Activated naive CD4-positive, alpha-beta T cell treated with anti-CD3 and anti-CD28 coated beads, Interleukin-2, amount 50 U/mL, for 72 hours (primary cell): ENCODE results near the gene ZNF423. TPM values are rescaled to one million over a fixed set of nuclear protein-coding genes. Genes with fewer than 3 reads are reported as not detected.
"Not testable (repeated sequence)": the region's sequence is repeated elsewhere in the genome, so short reads cannot be mapped to it uniquely, and the experiment has no call there.

Source experiments
- ATAC-seq, 2 donors: fragments of 150-1000 bp; cut with Tn5 transposase; 2 replicates each; pipeline ENCODE4 v1.10.0; 2021; ENCODE audit warnings: mild to moderate bottlenecking in 2 of 2, moderate library complexity in 2 of 2
- DNase-seq, 2 donors: peaks; one replicate each; pipeline ENCODE4 v3.0.0; 2021 to 2022; ENCODE audit warnings: low spot score in 2 of 2
- H3K27ac Mint-ChIP-seq, 2 donors: one replicate each; pipeline ENCODE4 v1.8.0; 2022; ENCODE audit warnings: mild to moderate bottlenecking in 2 of 2, mixed read lengths in 2 of 2
- H3K36me3 Mint-ChIP-seq, 2 donors: one replicate each; pipeline ENCODE4 v1.8.0; 2022; ENCODE audit warnings: mixed read lengths in 2 of 2
- H3K9me3 Mint-ChIP-seq, 2 donors: one replicate each; pipeline ENCODE4 v1.8.0; 2022; ENCODE audit warnings: mixed read lengths in 2 of 2
- total RNA-seq, 2 donors: library from RNA; stranded (reverse); gene quantifications; one replicate each; pipeline ENCODE4 v1.2.3, GENCODE V29; 2022

Gene ZNF423
- total RNA-seq, 2 donors from 2014 or later, result 0.05 TPM; not detected in 1

DNA sequence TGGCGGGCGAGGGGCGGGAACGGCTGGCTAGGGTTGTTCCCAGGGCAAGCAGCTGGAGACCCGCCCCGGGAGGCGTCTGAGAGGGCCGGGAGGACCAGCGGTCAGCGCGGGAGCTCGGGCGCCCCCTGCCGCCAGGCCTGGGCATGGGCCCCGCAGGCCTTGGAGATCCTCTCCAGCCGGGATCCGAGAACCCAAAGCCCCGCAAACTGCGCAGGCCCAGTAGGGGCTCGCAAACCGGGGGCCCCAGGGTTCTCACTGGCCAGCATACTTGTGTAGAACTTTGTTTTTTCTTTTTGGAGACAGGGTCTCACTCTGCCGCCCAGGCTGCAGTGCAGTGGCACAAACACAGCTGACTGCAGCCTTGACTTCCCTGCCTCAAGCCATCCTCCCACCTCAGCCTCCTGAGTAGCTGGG is 20.8 kb upstream of the ZNF423 start:
- ATAC-seq (peak; percentile 71 to 88), DNase-seq (peak in 1 of 2 donors; percentile 73)
- no peaks in the 10 kb centered on the region for H3K36me3 Mint-ChIP-seq
- no peak overlapping the region for H3K27ac Mint-ChIP-seq
- H3K9me3 Mint-ChIP-seq, result no peaks in the 10 kb centered on the region

DNA sequence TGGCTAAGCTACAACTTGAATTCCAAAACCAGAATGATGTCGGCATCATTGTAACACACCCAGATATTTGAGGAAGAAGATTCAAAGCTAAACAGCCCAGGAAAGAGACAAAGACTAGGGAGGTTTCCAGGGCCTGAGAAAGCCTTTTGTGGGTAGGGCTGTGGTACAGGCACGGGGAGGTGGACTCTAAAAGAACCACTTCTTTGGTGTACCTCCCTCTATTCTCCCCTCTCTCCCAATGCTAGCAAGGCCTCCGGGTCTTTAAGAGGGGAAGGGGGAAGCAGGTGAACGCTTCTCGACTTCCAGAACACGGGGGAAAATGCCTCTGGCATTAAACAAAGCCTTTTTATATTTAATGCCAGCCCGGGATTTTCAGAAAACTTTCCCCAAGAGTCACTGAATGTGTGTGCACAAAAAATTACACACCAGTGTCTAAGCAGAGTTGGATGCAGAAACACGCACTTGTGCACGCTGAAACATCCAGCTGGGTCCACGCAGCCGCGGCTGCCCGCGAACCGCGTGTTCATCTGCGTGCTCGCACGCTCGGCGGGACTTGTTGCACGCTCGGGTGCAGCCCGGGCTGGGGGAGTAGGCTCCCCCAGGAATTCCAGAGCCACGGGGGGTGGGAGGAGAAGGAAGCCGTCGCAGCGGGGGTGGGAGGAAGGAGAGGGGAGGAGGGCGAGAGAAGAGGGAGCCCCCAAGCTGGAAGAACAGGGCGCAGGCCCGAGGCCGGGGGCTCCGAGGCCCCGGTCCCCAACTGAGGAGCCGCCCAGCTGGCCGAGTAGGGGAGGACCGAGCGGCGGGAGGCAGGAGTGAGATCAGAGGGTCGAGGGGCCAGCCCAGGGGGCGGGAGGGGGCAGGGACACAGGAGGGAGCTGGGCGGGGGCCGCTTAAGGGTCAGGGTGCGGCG is 20.1 kb upstream of the ZNF423 start:
- ATAC-seq (no peak), DNase-seq (no peak)
- H3K36me3 Mint-ChIP-seq, result no peaks in the 10 kb centered on the region
- H3K27ac Mint-ChIP-seq, result no peak overlapping the region
- no peaks in the 10 kb centered on the region for H3K9me3 Mint-ChIP-seq

DNA sequence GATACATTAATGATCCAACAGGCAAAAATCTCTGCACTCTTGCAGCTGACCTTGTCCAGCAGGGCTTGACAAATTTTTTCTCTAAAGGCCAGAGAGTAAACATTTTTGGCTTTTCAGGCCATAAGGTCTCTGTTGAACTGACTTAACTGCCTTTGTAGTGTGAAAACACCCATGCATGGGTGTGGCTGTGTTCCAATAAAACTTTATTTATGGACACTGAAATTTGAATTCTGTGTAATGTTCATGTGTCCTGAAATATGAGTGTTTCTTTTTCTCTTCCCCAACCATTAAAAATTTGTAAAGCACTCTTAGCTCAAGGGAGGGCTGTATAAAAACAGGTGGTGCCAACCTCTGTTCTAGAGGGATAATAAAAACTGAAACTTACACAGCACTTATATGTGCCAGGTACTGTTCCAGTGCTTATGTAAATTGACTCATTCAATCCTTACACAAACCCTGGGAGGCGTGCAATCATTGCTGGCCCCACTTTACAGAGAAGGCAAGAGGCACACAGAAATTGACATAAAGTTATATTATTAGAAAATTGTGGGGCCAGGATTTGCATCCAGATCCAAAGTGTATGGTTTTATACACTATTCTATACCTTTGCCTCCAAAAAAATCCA is 18.8 kb upstream of the ZNF423 start:
- Mint-ChIP-seq H3K27ac (no peak overlapping the region), H3K36me3 (no peaks in the 10 kb centered on the region), H3K9me3 (no peaks in the 10 kb centered on the region)
- DNase-seq (no peak), ATAC-seq (no peak)

DNA sequence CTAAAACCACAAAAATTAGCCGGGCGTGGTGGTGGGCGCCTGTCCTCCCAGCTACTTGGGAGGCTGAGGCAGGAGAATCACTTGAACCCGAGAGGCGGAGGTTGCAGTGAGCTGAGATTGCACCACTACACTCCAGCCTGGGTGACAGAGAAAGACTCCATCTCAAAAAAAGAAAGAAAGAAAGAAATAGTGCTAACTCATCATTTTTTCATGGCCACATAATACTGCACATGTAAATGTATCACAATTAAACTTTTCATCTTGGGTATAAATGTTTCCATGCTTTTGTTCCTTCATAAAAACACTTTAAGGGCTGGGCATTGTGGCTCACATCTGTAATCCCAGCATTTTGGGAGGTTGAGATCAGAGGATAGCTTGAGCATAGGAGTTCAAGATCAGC is 15.9 kb upstream of the ZNF423 start:
- H3K36me3 Mint-ChIP-seq, H3K27ac Mint-ChIP-seq, H3K9me3 Mint-ChIP-seq, DNase-seq, ATAC-seq: not testable (repeated sequence)

DNA sequence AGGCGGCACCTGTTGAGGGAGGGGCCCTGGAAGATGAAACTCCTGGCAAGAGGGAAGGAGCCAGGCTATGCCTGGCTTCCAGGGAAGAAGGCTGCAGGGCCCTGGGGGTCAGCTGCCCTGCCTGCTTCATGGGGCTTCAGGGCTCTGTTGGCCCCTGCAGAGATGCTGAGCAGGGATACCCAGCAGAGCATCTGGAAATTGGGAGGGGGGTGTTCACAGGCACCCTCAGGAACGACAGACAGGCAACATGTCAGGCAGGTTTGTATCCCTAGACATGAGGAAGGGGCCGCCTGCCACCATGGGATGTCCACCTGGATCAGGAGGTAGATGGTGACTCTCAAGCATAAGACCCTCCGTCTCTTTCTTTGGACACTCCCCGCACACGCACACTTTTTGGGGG is 13.8 kb upstream of the ZNF423 start:
- Mint-ChIP-seq H3K27ac (no peak overlapping the region), H3K9me3 (no peaks in the 10 kb centered on the region), H3K36me3 (no peaks in the 10 kb centered on the region)
- ATAC-seq (no peak), DNase-seq (no peak)

DNA sequence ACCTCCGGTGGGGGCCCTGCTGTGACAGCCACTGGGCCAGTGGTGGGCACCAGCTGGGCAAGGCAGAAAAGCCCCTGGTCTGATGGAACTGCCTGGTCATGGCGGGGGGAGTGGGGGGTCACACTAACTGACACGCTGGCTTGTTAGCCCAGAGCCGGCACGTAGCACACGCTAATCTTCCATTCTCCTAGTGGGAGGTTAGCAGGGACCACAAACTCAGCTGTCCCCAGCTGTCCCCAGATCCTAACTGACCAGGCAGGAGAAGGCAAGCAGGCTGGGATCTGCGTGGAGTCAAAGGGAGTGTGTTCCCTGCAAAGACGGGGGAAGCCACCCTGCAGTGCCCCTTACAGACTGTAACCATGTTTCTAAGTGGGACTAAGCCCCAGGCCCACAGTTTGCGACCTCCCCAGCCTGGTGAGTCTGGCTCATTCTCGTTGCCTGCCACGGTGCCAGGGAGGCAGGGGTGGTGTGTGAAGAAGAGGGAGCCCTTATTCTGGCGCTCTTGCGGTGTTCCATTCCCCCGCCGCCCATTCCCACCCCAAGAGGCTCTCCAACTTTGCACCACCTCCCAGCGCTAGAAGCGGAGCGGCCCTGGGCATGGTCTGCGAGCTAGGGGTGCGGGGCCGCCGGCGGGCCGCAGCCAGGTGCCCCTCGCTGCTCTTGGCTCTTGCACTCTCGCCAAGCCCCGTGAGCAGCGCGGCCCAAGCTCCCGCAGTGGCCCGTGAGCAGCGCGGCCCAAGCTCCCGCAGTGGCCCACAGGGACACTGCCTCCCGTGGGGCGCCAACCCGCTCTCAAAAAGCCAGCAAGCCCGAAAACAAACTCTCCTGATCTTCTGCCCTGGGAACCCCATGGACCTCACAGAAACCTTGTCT is 12.1 kb upstream of the ZNF423 start:
- Mint-ChIP-seq H3K36me3 (no peaks in the 10 kb centered on the region), H3K9me3 (no peaks in the 10 kb centered on the region), H3K27ac (no peak overlapping the region)
- DNase-seq, result no peak
- ATAC-seq, result no peak

DNA sequence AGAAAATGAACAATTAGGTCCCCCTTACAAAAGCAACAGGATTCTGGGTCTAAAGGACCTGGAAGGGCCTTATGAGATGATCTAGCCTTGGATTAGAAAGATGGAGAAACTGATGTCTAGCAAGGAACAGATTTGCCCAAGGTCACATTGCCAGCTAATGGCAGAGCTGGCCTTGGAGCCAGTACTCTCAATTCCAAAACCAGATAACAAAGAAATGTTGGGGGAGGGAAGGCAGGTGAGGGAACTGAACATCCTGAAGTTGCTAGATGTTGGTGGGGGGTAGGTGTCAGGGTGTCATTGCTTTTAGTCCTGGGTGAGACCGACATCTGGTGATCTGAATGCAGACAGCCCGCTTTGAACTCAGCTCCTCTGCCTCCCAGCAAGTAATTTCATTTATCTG is 11.3 kb upstream of the ZNF423 start:
- H3K9me3 Mint-ChIP-seq, result no peaks in the 10 kb centered on the region
- H3K36me3 Mint-ChIP-seq, result no peaks in the 10 kb centered on the region
- H3K27ac Mint-ChIP-seq, result no peak overlapping the region
- no peak for DNase-seq
- no peak for ATAC-seq

DNA sequence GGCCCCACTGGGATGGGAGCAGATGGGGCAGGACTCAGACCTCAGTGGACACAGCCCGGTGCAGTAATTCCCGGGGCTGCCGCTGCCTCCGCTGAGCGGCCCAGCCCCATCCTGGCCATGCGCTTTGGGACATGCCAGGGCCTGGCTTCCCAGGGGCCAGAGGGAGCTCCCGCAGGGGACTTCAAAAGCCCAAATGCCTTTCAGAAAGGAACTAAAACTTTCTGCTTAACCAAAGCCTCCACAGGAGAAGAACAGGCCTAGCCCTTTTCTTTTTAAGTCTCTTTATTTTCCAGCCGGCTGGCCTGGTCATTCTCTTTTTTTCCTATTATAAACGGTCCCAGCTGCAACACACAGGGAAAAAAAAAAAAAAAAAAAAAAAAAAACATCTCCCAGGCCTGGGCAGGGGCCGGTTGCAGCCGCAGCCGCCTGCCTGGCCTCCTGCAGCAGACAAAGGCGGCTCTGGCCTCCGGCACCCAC is 10.7 kb upstream of the ZNF423 start:
- no peaks in the 10 kb centered on the region for H3K36me3 Mint-ChIP-seq
- no peak for DNase-seq
- no peak overlapping the region for H3K27ac Mint-ChIP-seq
- ATAC-seq, result no peak
- no peaks in the 10 kb centered on the region for H3K9me3 Mint-ChIP-seq

DNA sequence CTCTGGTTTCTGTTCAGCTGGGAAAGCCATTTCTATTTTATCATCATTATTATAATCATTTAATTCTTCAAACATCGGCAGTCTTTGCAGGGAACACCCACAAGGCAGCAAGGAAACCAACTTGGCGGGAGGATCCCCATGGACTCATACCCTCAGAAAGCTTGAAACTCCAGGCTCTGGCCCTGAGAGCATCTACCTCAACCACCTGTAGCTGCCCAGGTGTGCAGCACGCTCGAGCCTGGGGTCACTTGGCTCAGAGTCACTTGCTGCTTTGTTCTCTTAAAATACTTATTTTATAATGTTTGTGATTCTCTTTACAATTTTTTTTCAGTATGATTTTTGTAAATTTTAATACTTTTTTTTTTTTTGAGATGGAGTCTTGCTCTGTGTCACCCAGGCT is 6.8 kb upstream of the ZNF423 start:
- Mint-ChIP-seq H3K27ac (no peak overlapping the region), H3K36me3 (peaks cover 0 to 5% of the 10 kb centered on the region in 2 donors), H3K9me3 (no peaks in the 10 kb centered on the region)
- no peak for DNase-seq
- ATAC-seq, result no peak

DNA sequence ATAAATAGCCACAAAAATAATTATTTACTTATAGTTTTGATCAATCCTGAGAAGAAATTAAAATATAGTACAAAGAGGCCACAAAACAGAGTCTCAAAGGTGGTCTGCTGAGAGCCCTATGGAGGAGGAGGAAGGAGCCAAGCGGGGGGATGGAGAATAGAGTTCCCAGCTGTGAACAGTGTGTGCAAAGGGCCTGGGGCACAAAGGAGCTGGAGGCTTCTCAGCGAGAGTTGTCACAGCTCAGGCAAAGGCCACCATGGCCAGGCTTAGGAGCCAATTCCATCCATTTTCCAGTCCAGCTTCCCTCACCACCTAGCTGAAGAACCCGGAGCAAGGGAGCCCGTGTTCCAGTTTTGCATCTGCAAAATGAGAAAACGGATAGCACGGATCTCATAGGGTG is 5.4 kb upstream of the ZNF423 start:
- DNase-seq (no peak), ATAC-seq (no peak)
- H3K9me3 Mint-ChIP-seq, result no peaks in the 10 kb centered on the region
- H3K36me3 Mint-ChIP-seq, result peaks cover 0 to 5% of the 10 kb centered on the region in 2 donors
- no peak overlapping the region for H3K27ac Mint-ChIP-seq

DNA sequence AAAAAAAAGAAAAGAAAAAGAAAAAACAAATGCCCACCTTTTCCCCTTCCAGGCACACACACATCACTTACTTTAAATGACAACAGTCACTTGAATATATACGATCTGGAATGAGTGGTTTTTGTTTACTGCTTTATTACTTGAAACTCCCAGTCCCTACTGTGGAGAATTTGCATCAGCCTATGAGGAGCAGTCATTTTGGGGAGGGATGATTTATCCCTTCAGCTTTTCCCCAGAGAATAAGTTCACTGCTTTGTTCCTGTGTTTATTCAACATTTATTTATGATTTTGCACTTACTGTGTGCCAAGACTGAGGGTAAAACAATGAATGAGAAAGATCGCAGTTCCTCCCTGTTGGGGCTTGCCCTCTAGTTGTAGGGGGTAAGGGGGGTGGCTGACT is 4.7 kb upstream of the ZNF423 start:
- ATAC-seq (no peak), DNase-seq (no peak)
- H3K36me3 Mint-ChIP-seq, result peaks cover 0 to 5% of the 10 kb centered on the region in 2 donors
- no peak overlapping the region for H3K27ac Mint-ChIP-seq
- H3K9me3 Mint-ChIP-seq, result no peaks in the 10 kb centered on the region

DNA sequence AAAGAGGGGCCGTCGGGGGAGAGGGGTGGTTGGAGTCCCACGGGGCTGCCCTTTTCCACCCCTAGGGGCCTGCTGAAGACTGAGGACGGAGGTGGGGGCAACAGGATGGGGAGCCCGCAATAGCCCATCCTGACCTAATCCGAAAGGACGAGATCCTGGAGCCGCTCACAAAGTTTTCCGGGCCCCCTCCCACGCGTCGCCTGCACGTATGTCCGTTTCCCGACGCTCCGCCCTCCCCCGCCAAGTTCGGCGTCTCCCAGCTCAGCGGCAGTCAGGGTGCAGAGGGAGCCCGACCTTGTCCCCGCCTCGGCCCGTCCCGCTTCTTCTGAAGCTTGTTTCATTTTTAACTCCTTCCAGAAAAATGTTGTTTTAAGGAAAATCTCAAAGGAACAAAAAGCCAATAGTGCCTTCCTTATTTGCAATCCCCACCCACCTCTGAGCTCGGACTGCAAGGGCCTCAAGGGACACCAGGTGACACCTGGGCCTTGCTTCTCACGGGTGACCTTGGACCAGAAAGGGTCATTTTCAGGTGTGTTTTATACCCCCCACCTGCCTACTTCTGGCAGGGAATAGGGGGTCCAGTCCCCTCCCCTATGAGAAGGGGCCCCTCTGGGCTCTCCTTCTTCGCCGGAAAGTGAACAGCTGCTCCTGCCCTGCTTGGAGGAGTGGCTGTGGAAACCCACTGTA is 3.4 kb upstream of the ZNF423 start:
- no peak for ATAC-seq
- no peak for DNase-seq
- H3K36me3 Mint-ChIP-seq, result peaks cover 0 to 5% of the 10 kb centered on the region in 2 donors
- no peak overlapping the region for H3K27ac Mint-ChIP-seq
- no peaks in the 10 kb centered on the region for H3K9me3 Mint-ChIP-seq

DNA sequence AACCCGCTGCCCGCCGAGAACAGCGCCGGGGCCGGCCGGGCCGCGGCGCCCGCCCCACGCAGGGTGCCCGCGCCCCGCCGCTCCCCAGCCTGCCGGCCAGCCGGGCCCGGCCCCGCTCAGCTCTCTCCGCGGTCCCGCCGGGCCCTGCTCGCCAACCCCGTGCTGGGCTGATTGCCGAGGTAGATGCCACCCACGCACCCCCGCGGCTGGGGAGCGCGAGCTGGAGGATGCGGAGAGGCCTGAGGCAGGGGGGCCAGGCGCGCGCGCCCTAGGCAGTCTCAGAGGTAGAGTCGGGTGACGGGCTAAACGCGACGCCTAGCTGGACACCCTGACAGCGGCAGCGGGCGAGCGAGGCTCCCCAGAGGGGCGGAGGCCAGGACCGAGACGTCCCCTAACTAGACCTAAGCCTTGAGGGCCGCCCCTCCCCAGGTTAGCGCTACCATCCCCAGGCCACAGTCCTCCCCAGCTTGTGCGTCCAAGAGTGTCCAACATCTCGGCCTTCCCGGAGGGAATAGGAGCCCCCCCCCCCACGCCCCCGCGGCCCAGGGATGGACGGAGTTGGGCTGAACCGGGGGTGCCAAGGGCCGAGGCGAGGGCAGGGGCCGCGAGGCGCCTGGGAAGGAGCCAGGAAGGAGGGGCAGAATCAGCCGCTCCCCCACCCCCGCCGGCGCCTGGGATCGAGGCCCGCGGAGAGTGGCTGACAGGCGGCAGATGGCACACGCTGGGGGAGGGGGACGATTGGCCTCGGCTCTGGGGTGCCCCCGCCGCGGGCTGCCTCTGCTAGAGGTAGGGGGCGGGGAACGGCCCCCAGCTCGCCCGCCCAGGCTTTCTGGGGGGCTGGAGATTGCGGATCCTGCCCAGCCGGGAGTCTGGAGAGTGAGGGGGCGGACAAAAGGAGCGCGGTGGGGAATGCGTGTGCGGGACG is 2.5 kb upstream of the ZNF423 start:
- ATAC-seq (peak; percentile 9 to 35), DNase-seq (peak in 1 of 2 donors; percentile 51)
- Mint-ChIP-seq H3K27ac (no peak overlapping the region), H3K36me3 (peaks cover 0 to 5% of the 10 kb centered on the region in 2 donors), H3K9me3 (no peaks in the 10 kb centered on the region)

DNA sequence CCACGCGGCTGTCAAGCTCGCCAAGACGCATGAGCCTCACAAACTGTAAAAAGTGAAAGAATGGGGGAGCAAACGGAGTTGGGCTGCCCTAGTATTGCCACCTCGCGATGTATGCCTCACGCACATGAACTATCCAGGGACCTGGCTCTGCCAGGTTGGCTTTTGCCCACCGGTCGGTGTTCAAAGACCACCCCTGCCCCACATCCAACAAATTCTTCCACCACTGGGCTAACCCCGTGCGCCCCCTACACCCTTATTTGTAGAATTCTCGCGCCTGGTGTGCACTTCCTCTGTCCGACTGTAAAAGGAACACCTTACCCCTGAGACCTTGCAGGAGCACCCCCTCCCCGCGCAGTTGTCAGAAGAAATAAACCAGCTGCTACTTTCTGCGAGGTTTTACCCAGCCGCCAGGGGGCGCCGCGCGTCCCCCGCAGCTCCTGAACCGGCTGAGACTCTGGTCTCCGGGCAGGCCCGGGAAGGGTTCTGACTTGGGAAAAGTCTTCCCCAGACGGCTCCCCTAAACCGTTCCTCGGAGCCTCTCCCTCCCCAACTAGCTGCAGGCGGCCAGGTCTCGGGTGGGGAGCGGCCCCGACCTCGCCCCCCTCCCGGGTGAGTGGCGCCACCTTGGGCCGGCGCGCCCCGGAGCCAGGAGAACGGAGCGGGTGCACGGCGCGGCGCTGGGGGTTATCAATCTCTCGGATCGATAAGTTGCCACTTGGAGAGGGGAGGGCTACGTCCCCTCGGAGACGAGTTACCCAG is 1.7 kb upstream of the ZNF423 start:
- DNase-seq, result peak in 1 of 2 donors; percentile 74
- peak; percentile 21 to 59 for ATAC-seq
- Mint-ChIP-seq H3K27ac (no peak overlapping the region), H3K9me3 (no peaks in the 10 kb centered on the region), H3K36me3 (peaks cover 0 to 5% of the 10 kb centered on the region in 2 donors)
